GM18909 (cell line): Measurements from ENCODE around the gene RIPPLY2.
A peak's percentile ranks its signal among the peaks of the same experiment; 100 is the strongest.

ENCODE experiments used
- ATAC-seq: cut with Tn5 transposase; IDR thresholded peaks from one replicate; pipeline ENCODE4 v1.9.1; 2021; ENCODE audit warnings: mild to moderate bottlenecking; ENCODE audit not compliant: unreplicated experiment, poor library complexity

Gene RIPPLY2

DNA sequence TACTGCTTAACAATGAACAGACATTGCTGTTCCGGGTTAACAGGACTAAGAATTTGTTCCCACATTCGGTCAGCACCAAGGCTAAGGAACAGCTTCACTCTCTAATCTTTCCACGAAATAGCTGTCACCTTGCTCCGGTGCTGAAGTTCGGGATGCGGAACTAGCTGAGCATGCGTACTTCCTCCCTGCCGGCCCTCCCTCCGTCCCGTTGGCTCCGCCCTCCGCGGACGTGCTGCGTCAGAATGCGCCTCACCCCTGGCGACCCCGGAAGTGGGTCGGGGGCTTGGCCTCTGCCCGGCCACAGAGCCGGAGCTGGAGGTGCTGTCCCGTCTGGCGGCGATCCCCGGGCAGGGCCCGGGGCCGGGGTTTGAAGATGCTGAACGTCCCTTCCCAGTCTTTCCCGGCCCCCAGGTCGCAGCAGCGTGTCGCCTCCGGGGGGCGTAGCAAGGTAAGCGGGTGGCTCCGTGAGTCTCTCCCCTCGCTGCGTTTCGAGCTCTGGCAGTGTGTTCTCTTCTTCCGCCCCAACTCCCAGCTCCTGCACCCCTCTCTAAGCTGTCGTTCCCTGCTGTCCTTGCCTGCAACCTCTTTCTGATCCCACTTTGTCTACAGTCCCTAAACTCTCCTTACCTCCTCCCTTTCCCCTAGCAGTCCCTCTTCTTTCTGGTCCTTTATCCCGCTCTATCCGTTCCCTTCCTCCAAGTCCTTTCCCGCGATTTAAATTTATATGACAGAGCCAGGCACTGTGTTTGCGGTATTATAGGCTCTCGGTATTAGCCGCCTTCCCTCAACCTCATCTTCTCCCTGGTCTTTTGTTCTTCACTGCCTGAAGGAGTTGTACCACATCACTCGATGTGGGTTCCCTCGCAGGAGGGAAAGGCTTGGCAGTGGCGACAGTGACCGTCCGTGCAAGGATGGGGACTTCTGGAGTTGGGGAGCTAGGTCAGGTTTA is 6.5 kb downstream of the RIPPLY2 start, which contains the start of gene CYB5R4:
Gene CYB5R4 (plus strand): TSS at position 280 of the 949 bp plus-strand sequence. CDS start 94 bp downstream, at position 374.
- ATAC-seq = peak; percentile 99

DNA sequence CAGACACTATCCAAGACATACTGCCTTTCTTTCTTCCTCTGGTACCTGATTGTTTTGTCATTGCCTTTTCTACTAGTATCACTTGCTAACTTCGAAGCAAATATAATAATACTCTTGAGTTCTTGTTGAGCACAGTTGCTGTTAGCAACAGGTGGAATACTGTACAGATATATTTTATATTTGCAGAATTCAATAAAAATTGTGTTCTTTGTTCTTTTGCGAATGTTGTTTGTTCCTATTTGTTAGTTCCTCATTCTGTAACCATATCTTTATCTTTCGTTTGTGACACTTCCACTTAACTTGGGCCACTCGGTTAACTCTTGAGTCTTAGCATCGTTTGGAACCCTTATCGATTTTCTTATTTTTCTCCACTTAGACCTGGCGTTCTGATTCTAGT is 7.2 kb downstream of the RIPPLY2 start:
- no peak for ATAC-seq

DNA sequence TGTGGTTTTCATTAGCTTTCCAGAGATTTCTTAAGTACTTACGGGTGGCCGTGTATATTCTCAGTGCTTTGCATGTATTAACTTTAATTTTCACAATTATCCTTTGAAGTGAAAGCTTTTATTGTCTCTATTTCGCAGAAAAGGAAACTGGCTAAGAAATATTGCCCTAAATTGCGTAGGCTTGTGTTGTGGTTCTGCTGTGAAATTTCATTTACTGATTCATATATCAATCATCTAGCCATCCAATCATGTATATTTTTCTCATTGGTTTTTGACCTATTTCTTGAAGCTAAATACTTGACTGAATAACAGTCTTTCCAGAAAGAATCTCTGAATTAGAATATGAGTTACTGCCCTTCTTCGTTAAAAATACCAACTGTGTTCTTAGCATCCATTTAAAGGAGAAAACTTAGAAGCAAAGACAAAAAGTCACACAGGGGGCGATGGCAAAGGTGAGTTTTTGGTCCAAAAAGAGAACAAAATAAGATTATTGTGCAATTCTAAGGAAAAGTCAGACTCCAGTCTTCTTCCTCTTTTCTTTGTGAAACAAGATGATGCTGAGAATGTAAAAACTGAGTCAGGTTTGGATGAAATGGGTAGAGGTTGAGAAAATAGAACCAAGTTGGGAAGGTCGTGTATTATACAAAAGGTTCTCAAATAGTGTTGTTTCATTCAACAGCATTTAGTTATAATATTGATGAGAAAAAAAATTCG is 7.8 kb downstream of the RIPPLY2 start:
- no peak for ATAC-seq

DNA sequence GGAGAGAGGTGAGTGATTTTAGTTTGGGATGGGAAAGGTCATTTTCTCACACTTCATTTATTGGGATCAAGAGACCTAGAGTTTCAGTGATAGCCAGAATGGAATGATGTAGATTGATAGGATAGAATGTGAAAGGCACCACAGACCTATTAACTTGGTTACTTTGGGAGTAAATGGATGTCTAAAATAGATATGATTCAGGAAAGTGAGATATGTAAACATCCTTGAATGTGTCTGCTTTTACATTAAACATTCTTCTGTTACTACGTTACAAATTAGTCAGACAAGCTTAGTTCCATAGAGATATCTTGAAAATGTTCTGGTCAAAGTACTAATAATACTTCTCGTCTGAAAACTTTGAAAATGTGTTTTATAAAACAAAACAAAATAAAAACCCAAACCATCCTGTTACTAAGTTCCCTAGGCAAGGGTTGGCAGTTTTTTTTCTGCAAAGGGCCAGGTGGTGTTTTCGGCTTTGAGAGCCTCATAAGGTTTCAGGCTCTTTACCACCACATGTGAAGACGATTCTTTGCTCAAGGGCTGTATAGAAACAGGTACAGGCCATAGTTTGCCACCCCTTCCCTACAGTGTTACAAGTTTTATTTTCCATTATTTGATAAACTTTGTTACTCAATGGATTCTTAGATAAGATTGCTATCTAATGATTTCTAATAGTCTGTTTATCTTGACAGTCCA is 9.8 kb downstream of the RIPPLY2 start:
- no peak for ATAC-seq

DNA sequence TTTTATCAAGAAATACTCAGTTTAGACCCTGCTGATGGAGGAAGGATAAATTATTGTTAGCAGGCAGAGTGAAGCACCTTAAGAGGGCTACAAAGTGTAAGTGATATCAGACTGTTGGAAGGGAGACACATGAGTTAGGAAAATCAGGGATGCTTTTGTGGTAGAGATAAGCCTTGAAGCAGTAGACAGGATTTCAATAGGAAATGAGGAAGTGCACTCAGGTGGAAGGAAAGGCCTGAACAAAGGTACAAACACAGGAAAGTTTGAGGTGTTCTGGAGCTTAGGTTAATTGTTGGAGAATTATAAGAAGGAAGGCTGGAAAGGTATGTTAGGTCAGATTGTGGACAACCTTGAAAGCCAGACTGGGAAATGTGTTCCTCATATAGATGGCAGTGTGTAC is 13.9 kb downstream of the RIPPLY2 start:
- ATAC-seq = no peak

DNA sequence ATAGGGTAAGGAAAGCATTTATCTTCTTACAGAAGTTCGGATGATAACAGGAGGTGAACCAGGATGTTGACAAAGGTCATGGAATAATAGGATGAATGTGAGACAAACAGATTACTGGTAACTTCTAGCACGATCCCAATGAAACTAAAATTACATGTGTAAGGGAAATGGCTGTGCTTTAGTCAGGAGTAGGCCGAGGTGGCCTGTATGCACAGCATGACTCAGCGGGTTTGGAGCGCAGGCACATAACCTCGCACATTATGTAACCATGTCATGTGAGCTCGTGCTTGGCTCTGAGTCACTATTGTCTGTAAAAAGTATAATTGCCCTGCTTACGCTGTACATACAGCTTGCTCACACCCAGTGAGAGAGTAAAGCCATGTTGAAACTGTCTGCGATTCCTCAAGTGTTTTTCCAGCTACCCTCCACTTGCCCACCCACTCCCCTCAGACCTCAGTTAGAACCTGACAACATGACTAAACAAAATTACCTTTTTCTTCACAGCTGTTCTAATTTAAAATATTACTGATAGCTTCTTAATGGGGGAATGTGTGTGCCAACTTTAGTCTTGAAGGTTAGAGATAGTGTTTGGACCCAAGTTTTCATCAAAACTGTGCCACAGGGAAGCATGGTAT is 14.5 kb downstream of the RIPPLY2 start:
- no peak for ATAC-seq

DNA sequence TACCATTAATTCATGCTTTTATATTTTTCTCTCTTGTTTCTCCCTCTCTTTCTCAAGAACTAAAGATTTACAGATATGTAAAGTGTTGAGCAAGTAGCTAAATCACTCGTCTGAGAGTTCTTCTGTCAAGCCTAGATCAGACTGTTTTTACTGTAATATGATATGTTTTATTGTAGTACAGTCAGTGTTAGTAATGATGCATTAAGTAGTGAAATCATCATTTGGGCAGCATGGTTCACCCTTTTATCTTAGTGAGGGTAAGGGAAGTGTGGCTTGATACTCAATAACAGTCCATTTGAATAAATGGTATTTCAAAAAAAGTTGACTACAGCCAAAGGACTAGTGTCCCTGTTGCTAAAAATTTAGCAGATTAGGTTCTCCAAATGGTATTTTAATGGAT is 15.5 kb downstream of the RIPPLY2 start:
- no peak for ATAC-seq

DNA sequence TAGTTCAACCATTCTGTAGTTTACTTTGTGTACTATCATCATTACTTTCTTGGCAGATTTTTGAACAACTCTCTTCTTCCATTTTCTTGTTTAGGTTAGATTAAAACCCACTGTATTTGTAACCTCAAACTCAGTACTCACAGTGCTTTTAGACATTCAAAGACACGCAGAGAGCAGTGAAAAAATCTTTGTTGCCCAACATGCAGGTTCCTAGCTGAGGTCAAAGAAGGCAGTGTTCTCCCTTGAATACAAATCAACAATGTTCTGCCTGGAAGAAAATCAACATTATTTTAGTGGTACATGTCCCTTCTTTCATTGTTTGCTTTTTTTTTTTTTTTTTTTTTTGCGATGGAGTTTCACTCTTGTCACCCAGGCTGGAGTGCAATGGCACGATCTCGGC is 17.5 kb downstream of the RIPPLY2 start:
- no peak for ATAC-seq

DNA sequence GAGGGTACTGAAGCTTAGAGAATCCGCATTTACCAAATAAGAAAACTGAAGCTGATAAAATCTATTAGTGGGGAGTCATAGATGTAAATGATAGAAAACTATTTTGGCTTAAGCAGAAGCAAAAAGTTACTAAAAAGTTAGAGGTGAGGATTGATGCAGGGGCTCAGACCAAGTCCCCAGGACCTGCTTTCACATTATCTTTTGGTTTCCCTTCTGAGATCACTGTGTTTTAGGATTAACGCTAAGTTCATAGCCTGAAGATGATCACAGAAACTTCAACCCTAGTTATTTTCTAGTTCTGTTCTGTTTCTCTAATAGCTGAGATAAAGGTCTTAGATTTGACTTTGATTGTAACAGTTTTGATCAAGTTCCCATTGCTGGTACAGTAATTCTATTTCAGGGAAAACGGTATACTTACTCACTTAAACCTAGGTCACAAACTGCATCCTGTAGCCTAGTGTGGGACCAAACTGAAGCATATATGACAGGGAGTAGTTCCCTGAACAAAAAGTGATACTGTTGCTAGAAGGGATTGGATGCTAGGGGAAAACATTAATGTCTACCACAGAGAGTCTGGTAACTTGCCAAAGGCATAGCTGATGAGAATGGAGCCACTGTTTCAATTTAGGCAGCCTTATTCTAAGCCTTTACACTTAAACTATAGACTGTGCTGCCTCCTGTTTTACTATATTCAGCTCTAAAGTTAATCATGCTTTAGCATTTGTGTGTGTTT is 19.4 kb downstream of the RIPPLY2 start:
- ATAC-seq = no peak

DNA sequence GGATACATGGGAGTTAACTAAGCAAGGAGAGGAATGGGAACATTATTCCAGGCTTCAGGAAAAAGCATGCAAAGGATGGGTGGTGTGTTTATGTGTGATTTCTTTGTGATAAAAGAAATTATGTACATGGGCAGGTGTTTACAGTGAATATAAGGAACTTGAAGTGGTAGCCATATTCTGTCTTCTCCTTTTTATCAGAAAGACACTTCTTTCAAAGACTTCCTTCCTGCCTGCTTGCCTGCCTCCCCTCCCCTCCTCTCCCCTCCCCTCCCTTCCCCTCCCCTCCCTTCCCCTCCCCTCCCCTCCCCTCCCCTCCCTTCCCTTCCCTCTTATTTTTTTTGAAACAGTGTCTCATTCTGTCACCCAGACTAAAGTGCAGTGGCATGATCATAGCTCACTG is 20.7 kb downstream of the RIPPLY2 start:
- no peak for ATAC-seq

DNA sequence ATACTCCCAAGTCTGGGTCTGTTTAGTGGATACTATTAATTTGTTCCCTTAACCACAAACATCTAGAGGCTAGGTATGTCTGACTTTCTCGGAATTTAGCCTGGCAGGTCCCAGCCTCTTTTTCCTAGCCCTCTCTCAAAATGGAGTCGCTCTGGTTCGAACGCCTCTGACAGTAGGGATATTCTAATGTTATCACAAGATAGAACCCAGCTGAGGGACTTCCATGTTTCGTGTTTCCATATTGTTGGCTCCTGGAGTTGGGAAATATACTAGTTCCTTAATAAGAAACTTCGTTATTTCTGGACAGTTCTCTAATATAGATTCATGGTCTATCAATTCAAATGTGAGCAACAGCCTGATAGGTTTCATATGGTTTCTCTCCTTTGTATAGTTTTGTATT is 22.7 kb downstream of the RIPPLY2 start:
- no peak for ATAC-seq

DNA sequence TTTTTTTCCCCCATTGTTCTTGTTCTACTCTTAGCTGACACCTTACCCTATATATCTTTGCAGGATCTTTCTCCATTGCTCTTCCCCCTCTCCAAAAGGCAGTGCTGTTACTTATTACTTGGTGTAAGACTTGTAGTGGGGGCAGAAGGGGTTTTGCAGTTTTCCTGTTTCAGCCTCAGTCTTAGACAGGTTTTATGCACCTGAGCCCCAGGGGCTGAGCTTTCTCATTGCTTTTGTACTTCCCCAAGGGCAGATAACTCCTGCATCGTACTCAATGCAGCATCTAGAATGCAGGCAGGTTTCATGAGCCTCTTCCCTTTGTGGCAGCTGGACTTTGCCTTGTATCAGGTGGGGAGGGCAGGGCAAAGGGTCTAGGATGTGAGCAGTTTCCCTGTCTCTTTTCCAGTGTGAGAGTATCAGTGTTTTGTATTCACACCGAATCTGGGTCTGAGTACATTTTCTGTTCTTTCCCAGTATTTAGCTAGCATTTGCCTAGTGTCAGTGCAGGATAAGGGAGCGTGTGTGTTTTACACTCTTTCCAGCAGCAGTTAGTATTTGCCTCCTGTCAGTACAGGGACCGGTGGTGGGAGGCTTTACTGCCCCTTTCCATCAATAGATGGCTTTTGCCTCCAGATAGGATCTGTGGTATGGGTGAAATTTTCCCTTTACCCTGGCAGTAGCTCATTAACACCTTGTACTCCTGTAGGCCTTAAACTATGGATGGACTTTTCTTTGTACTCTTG is 25.9 kb downstream of the RIPPLY2 start:
- no peak for ATAC-seq

DNA sequence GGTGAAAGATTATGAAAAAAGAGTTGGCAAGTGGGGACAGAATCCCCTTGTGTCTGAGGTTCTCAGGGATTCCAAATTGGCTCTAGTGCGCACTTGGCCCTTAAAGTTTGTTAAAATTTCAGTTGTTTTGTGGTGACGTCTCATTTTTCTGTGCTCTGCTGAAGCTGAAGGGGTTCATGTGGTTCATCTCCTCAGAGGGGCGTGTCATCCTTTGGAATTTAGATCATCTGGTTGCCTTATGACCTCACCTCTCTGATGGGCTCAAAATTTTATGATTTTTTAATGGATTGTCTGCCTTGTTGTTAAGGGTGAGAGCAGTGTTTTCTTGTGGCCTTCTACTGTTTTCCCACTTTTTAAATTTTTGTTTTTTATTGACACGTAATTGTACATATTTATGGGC is 26.6 kb downstream of the RIPPLY2 start:
- no peak for ATAC-seq

DNA sequence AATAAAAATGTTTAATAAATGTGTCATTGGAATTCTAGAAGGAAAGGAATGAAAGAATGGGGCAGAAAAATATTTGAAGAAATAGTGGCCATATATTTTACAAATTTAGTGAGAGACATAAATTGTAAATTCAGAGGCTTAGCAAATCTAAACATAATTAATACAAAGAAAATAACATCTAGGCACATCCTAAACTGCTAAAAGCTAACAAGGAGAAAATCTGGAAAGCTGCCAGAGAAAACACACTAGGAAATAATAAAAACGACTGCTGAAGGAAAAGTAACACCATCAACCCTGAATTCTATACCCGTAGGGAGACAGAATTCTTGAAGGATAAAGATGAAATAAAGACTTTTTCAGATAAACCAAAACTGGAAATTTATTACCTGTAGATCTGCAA is 30.1 kb downstream of the RIPPLY2 start:
- no peak for ATAC-seq

DNA sequence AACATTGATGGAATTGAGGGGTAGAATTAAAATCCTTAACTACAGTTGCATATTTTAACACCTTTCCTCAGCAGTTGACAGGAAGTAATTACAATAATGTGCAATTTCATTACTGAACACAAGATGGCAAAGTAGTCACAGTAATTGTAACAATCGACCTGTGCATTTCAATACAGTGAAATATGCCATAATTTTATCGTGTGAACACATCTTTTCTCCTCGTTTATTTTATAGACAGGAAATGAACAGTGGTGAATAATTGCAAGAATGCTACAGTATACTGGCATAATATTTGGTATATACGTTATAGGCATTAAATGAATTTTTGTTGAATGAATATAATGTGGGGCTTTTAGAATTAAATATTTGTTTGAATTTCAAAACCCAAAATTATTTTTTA is 31.4 kb downstream of the RIPPLY2 start:
- ATAC-seq = peak; percentile 92

DNA sequence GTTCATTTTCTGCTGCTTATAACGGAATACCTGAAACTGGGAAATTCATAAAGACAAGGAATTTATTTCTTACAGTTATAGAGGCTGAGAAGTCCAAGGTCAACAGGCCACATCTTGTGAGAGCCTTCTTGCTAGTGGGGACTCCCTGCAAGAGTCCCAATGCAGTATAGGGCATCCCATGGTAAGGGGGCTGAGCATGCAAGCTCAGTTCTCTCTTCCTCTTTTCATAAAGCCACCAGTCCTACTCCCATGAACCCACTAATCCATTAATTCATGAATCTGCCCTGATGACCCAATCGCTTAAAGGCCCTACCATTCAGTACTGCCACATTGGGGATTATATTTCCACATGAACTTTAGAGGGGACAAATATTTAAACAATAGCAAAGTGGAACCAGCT is 32.8 kb downstream of the RIPPLY2 start:
- no peak for ATAC-seq

DNA sequence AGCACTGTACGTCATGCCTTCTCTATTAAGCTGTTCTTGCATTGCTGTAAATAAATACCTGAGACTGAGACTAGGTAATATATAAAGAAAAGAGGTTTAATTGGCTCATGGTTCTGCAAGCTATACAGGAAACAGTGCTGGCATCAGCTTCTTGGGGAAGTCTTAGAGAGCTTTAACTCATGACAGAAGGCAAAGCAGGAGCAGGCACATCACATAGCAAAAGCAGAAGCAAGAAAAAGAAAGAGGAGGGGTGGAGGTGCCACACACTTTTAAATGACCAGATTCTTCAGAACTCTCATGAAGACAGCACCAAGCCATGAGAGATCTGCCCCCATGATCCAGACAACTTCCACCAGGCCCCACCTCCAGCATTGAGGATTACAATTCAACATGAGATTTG is 36.5 kb downstream of the RIPPLY2 start:
- ATAC-seq = no peak

DNA sequence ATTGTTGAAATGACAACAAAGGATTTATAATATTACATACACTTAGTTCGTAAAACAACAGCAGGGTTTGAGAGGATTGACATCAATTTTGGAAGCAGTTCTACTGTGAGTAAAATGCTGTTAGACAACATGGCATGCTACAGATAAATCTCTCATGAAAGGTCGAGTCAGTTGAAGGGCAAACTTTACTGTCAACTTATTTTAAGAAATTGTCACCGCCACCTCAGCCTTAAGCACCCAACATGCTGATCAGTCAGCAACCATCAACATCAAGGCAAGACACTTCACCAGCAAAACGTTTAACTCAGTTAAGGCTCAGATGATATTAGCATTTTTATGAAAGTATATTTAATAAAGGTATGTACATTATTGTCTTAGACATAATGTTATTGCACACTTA is 37.4 kb downstream of the RIPPLY2 start:
- no peak for ATAC-seq

DNA sequence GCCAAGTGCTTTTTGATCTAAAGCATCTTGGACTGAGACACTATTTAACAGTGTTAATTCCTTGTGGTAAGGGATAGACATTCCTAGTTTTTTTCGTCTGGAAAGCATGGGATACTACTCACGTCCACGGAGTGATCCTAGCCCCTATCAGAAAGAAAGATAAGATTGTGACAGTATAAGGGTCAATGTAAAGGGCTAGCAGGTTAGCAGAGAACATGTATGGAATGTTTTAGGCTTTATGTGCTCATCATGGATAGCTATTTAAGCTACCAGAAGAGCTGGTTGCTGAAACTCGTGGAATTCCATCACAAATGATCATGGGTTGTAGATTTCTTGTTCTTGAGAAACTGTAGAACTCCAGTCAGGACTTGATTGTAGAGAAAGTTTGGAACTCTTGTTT is 38.4 kb downstream of the RIPPLY2 start:
- no peak for ATAC-seq
